NCI-H82 treated with DMSO at 0.1 percent for 48 hours (cell line): ENCODE data around the gene CUL4B.
"Not testable (repeated sequence)": the region's sequence is repeated elsewhere in the genome, so short reads cannot be mapped to it uniquely, and the experiment has no call there.

Experiments used
- DNase-seq: peaks from one replicate; lab custom pipeline; 2025; ENCODE audit not compliant: unreplicated experiment; lab: John Stamatoyannopoulos, UW

The CUL4B gene

GRCh38 chrX:120534413-120535205, 26.2 kb downstream of the CUL4B start:
- no peak for DNase-seq

DNA sequence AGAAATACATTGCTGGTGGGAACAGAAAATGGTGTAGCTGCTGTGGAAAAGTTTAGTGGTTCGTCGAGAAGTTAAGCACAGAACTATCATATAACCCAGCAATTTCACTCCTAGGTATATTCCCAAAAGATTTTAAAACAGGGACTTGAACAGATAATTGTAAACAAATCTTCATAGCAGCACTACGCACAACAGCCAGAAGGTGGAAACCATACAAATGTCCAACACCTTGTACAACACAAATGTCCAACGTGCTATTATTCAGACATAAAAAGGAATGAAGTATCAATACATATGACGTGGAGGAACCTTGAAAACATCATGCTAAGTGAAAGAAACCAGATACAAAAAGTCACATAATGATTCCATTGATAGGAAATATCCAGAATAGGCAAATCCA, 37.9 kb downstream of the CUL4B start:
- DNase-seq: no peak

DNA sequence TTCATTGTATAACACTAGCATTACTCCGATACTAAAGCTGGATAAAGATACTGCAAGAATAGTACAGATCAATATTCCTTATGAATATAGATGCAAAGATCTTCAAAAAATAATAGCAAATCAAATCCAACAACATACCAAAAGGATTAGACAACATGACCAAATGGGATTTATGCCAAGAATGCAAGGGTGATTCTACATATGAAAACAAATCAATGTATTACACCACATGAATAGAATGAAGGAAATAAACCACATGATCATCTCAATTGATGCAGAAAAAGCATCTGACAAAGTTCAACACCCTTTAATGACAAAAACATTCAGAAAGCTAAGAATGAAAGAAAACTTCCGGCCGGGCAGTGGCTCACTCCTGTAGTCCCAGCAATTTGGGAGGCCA, 42.8 kb downstream of the CUL4B start:
- no peak for DNase-seq

DNA sequence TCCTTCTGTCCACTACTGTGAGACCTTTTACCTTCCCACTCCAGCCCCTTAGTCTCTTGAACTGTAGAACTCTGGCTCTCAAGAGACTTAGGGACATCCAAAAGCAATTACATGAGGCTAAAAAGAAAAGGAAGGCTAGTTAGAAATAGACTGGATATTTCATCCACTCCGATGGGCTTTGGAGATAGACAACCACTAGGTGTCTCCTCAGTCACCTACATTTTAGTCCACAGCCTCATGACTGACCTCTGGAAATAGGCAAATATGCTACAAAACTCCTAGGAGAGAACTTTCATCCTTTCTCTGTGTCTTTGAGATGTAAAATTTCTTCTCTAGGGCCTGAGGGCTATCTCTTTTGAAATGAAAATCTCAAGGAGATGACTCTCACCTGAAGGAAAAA, 46.5 kb downstream of the CUL4B start:
- DNase-seq: peak; percentile 21

DNA sequence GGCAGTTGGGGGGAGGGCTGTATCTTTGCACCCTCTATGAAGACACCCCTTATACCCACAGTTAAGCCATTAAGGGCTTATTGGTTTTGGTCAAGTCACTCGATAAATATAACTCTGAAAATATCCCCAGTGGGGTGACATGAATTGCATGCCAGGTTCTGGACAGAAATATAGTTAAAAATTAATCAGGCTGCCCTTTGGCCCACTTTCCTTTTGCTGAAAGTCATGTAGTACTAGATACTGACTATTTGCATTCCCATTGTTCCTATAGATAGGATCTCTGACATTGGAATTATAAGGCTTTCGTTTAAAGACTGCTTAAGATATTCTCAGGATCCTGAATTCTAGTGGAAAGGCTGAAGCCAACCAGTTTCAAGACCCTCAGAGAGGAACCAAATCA, 48.1 kb downstream of the CUL4B start:
- DNase-seq: no peak

DNA sequence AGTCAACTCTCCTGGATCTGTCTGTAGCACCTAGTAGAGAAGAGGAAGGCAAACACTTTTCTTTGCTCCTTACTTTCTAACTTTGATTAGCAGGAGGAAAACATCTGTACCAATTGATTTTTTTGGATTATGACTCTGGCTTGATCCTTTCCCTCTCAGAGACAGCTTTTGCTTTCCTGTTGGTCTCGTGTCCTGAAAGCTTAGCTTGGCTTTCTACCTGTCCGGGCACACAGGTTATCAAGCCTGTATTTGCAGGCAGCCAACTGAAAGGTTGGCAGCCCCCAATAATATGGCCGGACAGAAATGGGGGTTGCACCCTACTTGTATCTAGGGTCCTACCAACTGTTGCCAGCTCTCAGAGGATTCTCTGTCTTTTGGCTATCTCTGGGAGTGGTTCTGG, 48.5 kb downstream of the CUL4B start:
- no peak for DNase-seq

GRCh38 chrX:120504569-120504968, 56.2 kb downstream of the CUL4B start:
- no peak for DNase-seq

DNA sequence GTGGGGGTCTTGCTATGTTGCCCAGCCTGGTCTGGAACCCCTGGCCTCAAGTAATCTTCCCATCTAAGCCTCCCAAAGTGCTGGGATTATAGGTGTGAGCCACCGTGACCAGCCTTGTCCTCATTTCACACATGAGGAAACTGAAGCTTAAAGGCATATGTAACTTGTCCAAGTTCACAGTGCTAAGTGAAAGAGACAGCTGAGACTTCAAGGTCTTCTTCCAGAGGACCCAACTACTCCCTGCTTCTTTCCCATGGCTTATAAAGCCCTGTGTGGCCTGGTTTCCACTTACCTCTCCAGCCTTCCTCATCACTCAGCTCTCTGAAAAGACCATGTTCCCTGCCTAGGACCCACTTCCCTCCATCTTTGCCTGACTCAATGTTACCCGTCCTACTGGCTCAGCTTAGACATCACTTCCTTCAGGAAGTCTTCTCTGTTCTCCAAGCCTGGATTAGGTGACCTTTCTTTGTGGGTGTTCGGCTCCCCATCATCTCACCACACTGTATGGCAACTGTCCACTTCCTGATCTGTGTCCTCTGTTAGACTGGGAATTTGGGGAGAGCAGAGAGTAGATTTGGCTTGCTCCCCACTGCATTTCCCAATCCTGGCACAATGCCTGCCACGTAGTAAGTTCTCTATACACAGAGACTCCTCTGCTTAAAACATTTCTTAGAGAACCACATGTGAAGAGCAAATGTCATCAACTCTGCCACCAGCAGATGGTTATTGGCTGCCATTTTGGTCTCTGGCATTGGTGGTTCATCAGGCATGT, 61.3 kb downstream of the CUL4B start:
- no peak for DNase-seq

GRCh38 chrX:120490119-120490518, 70.6 kb downstream of the CUL4B start:
- not testable (repeated sequence) for DNase-seq

GRCh38 chrX:120486786-120487185, 74.0 kb downstream of the CUL4B start:
- DNase-seq: no peak

DNA sequence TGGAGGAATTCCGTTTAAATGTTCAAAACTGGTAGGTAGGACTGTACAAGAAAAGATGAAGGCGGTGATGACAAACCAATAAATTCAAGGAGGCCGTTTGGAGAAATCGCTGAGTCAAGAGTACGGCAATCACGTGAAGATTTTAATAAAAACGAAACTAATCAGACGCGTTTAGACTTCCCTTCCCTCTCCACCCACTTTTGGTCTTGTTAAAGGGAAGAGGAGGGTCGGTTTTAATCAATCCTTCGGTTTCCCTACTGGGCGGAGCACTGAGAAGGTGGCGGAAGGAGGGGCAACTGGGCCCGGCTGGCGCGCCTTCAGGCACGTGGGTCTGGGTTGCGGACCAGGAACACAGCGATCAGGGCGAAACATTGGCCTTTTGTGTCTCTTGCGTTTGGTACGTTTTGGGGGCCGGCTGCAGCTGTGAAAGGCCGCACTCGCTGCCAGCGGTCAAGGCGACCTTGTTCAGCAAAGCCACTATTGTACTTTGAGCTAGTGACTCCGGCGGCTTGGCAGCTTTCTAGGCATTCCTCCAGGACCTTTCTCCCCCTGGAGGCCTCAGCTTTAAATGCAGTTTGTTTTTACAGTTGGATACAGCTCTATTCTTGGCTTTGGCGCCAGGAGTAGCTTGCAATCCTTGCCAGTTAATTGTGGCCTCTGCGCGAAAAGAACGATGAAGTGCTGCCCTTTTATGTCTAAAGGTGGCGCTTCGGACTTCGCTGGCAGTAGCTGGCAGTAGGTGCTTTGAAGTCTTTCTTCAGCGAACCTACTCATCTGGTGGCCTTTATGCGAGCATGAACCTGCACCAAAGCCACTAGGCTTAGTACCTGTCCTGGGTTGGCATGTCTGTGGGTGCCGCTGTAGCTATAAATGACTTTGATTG, 74.9 kb downstream of the CUL4B start:
- no peak for DNase-seq

DNA sequence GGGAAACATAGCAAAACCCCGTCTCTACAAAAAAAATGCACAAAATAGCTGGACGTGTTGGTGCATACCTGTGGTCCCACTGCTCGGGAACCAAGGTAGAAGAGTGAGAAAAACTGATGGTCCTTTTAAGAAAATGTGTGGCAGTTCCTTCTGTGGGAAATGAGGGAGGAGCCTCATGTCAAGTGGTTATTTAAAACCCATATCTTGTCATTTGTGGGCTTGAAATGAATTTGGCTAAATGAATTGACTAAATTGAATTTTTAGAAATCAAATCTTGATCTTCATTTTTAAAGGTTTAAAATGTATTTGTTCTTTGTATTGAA, 75.5 kb downstream of the CUL4B start:
- DNase-seq: no peak

DNA sequence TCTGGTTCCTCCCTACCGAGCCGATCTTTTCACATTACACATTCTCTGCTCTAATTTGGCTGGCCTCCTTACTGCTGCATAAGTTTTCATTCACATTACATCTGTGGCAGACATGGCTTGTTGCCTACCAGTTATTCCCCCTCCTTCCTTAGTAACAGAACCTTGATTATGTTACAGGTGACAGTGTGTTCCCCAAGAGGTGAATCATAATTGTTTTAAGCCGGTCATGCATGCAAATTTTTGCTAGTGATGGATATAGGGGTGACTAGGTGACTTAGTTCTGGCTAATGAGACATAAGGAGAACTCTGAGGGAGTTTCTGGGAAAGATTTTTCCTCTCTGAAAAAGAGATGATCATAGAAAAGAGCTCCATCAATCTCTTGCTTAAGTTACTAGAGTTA, 83.3 kb downstream of the CUL4B start:
- DNase-seq: no peak

DNA sequence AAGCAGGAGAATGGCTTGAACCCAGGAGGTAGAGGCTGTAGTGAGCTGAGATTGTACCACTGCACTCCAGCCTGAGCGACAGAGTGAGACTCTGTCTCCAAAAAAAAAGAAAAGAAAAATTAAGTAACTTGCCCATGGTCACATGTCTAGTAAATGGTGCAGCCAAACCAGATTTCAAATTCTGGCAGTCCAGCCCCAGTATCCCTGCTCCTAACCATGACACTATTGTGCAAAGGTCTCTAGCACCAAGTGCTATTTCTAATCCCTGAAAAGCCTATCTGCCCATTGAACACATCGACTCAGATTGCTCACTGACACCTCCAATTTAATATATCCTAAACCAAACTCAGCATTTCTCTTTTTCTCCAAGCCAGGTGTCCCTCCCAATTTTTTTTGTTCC, 84.0 kb downstream of the CUL4B start:
- no peak for DNase-seq

- not testable (repeated sequence) for DNase-seq
Observed at GRCh38 chrX:120475447-120475846, 85.3 kb downstream of the CUL4B start.
